ENCODE data around the gene ZNF667.

ZNF667 gene

DNA sequence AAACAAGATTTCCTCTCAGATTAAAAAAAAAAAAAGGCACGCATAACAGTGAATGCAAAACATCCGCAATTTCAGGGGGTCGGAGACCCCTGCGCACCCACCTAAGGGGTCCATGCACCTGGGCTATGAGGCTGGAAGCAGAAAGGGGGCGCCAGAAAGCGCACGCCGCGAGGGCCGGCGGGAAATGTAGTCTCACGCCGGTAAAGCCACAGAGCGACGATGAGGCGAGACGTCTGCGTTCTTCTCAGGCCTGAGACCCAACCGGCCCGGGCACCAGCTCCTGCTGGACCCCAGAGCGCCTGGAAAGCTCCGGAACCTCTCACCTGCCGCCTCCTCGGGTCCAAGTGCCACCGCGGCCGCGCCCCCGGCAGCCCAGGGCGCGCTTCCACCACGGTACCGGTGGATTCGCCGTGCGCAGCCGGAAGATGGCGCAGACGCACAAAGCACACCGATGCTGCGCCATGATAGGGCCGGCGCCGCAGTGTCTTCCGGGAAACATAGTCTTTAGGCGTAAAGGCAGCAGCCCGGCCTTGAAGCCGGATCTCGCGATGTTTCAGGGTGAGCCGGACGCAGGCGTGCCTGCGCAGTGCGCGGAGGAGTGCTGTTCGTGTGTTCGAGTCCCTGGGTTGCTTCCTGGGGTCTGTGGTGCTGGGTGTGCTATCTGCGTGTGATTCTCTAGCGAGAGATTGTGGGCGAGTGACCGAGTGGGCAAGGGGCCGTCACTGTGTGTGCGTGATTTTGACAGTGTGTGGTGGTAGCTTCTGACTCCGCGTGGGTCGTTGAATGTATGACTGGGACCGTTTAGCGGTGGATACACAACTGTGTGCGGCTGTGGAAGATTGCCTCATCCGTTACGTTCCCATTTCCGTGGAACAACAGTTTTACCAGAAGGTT is 83.8 kb downstream of the ZNF667 start, which contains the start of gene ZNF582:
ZNF582 (minus strand) TSS at position 416 of the 894 bp plus-strand sequence. CDS start 1,782 bp downstream, outside the sequence.
- peak; percentile 81 to 92 (median 87) for DNase-seq

Measured in T-helper 1 cell (primary cell).